NB4 (cell line): ENCODE data around the gene PAX2.

Source experiments
- DNase-seq: peaks from one replicate; pipeline ENCODE4 v3.0.0; 2010; ENCODE audit warnings: low read depth
- H3K4me3 ChIP-seq: one replicate; pipeline ENCODE4 v1.5.1; 2011; ENCODE audit warnings: mild to moderate bottlenecking, low read depth, low read length, moderate library complexity
- MYC ChIP-seq: IDR thresholded peaks from 2 replicates; pipeline ENCODE4 v1.6.1; 2011; ENCODE audit warnings: low read depth, low read length
- POLR2A ChIP-seq: IDR thresholded peaks from 2 replicates; pipeline ENCODE4 v1.6.1; 2011; ENCODE audit warnings: mild to moderate bottlenecking; ENCODE audit not compliant: insufficient read length; ENCODE audit errors: extremely low read depth
- TF ChIP-seq, protein P1 (sequence below): IDR thresholded peaks from one replicate; pipeline ENCODE4 v1.5.1; 2012; ENCODE audit warnings: low read depth, low read length
- TF ChIP-seq, protein P2 (sequence below): IDR thresholded peaks from 2 replicates; pipeline ENCODE4 v1.6.1; 2011; ENCODE audit warnings: low read depth, low read length

PAX2 gene

DNA sequence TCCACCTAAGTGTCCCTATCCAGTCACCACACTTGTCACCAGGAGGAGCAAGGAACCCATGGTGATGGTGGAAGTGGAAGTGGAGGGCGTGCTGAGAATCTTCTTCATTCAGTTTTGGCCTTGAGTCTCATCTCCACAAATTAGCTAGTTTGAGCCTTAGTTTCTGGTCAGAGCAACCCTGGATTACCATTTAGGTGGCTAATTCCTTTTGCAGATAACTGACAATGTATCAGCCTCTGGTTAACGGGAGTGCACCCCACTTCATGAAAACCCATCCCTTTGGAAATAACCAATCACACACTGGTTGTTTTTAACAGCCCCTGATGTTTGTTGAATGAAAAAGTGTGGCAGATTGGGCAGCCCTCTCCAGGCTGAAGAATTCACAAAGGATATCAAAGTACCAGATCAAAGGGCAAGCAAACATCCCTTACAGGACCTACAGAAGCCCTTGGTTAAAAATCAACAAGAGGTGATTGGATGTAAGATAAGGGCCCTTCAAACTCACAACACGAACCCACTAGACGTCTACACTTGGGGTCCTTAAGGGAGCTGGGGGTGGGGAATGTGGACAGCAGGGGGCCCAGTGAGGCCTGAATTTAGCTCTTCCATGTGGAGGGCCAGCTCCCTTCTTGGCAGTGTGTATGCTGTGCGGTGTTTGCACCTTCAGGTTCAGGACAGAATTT, 130.2 kb downstream of the PAX2 start:
- DNase-seq, result no peak

DNA sequence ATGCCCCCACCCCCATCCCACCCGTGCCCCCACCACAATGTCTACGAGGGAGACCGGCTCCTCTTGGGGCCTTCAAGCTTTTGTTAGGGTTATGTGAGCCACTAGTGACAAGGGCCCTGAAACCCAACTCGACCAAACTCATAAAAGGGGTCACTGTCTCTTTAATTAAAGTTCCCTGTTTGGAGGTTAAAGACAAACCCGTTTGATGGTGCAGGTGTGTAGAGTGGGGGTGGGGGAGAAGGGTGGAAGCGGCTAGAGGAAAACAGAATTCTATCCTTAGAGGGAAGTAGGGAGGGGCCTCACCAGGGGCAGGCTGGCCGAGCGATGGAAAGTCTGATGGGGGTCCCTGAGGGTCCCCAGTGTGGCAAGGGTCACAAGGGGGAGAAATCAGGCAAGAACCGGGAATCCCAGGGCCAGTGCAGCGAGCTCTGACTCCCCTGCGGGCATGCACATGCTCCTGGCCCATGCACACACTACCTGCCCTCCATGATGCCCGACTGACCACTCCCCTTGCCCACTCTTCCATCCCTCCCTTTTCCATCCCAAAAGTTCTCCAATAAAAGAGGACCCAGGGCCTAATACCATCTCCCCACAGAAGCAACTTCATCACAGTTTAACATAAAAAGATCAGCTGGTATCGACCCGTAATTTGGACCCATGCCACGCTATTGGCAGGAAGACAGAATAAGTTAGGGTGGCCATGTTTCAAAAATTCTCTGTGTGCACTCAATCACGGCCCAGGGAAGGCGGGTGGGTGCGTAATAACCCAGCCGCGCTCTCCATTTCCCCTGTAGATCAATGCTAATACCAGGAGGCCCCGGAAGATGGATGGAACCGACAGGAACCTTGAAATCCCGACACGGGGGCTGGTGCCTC, 131.4 kb downstream of the PAX2 start:
- DNase-seq, result no peak
- H3K4me3 ChIP-seq, result no peak overlapping the region
- TF ChIP-seq, protein P1, sequence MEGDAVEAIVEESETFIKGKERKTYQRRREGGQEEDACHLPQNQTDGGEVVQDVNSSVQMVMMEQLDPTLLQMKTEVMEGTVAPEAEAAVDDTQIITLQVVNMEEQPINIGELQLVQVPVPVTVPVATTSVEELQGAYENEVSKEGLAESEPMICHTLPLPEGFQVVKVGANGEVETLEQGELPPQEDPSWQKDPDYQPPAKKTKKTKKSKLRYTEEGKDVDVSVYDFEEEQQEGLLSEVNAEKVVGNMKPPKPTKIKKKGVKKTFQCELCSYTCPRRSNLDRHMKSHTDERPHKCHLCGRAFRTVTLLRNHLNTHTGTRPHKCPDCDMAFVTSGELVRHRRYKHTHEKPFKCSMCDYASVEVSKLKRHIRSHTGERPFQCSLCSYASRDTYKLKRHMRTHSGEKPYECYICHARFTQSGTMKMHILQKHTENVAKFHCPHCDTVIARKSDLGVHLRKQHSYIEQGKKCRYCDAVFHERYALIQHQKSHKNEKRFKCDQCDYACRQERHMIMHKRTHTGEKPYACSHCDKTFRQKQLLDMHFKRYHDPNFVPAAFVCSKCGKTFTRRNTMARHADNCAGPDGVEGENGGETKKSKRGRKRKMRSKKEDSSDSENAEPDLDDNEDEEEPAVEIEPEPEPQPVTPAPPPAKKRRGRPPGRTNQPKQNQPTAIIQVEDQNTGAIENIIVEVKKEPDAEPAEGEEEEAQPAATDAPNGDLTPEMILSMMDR, result no peak
- TF ChIP-seq MYC (no peak), POLR2A (no peak)
- TF ChIP-seq, protein P2, sequence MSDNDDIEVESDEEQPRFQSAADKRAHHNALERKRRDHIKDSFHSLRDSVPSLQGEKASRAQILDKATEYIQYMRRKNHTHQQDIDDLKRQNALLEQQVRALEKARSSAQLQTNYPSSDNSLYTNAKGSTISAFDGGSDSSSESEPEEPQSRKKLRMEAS, result no peak

More for the DNA sequence above, 130.2 kb downstream of the PAX2 start:
- H3K4me3 ChIP-seq, result no peak overlapping the region
- TF ChIP-seq, protein P2, result no peak
- TF ChIP-seq MYC (no peak), POLR2A (no peak)
- TF ChIP-seq, protein P1, result no peak

DNA sequence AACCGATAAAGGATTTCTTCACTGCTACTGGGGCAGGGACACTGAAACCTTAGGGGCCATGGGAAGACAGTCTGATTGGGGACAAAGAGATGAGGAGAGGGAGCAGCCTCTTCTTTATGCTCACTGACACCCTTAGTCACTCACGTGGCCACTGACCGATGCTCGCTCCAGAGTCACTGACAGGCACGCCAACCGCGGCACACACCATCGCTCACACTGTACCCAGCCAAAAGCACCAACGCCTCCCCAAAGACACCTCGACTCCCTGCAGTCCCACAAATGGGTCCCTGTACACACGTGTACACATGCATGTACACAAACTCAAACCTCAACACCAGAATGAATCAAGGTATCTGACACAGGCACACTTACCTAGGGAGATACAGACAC, 132.1 kb downstream of the PAX2 start:
- no peak for DNase-seq
- no peak overlapping the region for H3K4me3 ChIP-seq
- TF ChIP-seq, protein P2, result no peak
- no peak for TF ChIP-seq MYC
- TF ChIP-seq POLR2A, result no peak
- TF ChIP-seq, protein P1, result no peak

DNA sequence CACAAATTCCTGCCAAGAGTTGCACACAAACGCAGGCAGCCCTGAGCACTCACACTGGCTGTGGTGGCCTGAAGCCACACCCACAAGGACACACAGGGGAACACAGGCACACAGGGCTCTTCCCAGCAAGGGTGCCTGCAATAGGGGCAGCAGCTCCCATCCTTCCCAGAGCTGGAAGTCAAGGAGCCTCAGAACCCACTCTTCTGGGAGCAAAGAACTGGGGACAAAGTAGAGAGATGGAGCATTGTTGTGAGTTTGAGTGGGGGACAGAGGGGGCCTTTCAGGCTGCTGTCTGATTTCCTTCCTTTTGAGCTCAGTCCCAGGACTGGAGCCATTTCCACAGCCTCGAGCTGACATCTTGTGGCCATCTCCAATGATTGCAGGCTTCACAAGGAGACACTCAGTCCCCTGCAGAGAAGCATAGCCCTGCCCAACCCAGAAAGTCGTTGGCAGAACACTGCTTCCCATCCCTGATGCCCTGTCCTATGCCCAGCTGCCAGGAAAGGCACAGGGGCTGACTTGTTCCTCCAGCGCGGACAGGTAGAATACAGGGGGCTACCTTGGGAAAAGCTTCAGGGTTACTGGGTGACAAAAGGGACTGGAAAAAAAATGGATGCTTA, 133.0 kb downstream of the PAX2 start:
- TF ChIP-seq POLR2A, result no peak
- no peak for TF ChIP-seq MYC
- TF ChIP-seq, protein P2, result peak; percentile 43
- TF ChIP-seq, protein P1, result peak; percentile 77
- peak; percentile 80 for DNase-seq
- no peak overlapping the region for H3K4me3 ChIP-seq
